RPMI7951 (cell line): ENCODE results near the gene PIGQ. TPM values are rescaled to one million over a fixed set of nuclear protein-coding genes. Genes with fewer than 3 reads are reported as not detected.
A peak's percentile ranks its signal among the peaks of the same experiment; 100 is the strongest.

Source experiments
- DNase-seq: peaks from one replicate; pipeline ENCODE4 v3.0.0-alpha.2; 2012; ENCODE audit warnings: low read depth
- total RNA-seq: library from RNA; depleted of rRNA; stranded (reverse); fragments of >200 nt; shearing (Covaris generic); gene quantifications from 2 replicates; pipeline ENCODE4 v1.2.3, GENCODE V29; 2014

PIGQ gene
- total RNA-seq, 1 experiment from 2014 or later = 16.2 TPM

GRCh38 chr16:555528-556473 lies 14.0 kb upstream of the PIGQ start:
- no peak for DNase-seq

DNA sequence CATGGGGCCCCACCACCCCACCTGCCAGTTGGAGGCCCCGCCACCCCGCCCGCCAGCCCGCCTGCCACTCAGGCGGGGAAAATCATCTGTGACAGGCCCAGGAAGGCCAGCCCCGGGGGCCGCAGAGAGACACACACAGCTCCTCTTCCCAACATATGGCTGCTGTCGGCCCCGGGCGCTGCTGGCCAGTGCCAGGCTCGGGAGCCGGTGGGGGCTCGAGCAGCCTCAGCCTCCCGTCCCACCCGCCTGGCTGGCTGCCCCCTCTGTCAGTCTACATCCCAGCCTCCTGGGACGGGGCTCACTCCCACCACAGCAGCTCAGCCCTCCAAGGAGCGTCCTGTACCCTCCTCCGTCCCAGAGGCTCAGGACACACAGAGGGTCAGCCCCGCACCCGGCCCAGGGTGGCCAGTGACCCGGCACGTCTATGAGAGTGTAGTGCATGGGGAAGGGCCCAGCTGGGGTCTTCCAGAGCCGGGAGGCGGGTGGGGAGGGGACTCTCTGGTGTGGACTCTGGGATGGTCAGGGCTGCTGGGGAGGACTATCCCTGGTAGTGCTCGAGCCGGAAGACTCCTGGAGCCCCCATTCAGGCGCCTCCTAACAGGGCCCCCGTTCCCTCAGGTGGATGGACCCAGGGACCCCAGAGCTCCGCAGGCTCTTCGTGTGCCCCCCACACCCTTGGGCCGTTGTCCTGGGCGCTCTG lies 13.1 kb upstream of the PIGQ start:
- no peak for DNase-seq

DNA sequence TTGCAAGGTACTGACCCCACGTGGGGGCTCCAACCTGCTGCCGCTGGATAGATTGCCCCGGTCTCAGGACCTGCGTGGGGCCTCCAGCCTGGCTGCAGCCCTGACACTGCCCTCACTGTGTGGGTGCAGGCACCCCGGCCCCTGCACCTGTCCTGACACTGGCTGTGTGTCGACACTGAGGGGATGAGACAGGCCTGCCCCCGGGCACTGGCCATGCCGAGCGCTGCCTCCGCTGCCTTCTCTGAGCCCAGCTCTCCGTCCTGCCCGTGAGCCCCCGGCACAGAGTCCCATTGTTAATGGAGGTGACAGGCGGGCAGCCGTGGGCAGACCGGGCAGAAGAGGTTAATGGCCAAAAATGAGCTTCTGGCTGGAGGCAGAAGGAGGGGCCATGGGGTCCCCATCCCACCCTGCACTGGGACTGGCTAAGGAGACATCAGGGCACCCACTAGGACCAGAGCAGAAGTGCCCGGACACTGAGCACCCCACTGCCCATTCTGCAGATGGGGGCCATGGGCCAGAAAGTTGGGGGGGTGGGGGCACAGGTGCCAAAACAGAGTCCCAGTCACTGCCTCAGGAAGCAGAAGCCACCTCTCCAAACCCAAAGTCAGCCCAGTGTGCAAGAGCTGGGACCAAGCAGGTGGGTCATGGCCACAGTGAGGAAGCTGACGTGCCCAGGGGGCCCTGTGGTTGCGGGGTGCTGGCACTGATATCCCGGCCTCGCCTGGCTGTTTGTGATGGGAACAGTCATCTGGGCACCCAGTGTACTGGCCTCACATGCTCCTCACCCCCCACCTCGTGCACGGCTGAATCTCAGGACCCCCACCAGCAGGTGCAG lies 12.1 kb upstream of the PIGQ start:
- DNase-seq = no peak

DNA sequence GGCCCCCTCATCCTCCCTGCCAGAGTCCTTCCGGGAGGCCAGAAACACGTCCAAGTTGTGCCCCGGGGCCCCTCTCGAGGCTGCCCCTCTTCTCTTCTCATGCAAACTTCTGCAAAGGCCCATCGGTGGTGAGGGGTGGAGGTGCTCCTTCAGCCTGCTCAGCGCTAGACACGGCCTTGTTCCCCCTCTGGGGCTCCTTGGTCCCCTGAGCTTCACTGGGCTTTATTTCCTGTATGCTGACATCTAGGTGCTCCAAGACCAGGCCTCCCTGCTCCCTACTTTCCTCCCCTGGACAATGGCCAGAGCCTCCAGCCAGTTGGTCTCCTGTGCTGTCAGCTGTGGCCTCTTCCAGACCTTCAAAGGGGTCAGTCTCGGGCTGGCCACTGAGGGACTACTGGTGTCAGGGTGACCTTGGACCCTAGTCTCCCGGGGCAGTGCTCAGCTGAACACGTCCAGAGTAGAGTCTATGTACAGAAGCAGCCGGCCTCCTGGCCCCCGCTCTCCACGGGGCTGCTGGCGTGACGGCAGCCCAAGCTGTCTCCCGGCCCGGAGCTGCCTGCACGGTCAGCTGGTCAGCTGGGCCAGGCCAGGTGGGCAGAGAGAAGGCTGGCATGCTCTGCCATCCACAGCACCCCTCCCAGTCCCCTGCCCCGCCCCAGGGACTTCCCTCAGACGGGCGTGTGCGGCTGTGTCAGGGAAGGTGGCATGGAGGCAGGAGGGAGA lies 11.3 kb upstream of the PIGQ start:
- no peak for DNase-seq

- DNase-seq = no peak
These were observed 10.8 kb upstream of the PIGQ start for GRCh38 chr16:559021-559380.

DNA sequence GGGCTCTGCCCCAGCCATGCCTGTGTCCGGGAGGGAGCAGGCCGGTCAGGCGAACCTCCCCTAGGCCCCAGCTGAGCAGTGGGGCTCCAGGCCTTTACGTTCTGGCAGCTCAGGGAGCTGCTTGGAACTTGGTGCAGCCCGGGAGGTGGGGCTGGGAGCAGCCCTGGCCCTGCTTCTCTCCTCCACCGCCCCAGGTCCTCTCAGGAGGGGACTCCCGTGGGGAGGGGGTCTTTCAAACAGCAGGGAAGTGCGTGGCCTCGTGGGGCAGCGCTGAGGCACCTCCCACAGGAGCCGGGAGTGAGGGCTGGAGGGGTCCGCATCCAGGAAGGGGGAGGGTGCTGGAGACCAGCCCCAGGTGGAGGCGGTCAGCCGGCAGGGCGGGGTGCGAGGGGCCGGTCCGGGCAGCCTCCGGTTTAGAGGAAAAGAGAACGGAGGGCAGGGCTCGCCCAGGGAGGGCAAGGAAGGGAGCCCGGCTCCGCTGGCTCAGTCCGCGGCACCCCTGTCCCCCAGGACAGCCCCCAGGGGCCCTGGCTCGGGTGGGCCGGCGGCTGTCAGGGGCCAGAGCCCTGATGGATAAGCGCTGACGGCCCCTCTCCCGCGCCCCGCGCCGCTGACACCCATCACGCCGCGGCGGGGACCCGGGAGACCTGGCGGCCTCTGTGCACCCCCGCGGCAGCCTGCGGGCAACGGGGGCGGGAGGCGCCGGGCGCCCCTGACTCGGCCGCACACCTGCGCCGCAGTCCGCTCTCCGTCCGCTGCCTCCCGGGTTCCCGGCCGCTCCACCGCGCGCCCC lies 10.2 kb upstream of the PIGQ start:
- no peak for DNase-seq

DNA sequence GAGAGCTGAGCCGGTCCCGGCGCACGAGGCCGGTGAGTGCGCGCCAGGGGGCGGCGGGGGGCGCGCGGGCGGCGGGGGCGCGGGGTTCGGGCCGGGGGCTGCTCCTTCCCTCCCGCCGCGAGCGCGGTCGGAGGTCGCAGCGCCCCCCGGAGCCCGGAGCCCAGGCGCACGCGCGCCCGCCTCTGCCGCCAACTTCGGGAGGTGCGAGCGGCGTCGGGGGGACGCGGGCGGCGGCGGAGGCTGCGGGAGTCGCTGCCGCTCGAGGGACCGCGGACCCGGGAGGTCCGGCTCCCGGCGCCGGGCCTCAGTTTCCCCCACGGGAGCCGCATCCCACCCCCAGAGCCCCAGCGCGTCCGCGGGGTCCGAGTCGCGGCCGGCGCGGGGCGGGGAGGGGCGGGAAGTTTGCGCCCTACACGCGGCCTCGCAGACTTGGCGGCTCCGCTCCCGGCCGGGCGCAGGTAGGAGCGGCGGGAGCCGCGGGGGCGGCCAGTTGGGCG lies 9.5 kb upstream of the PIGQ start, which contains the start of gene PRR35:
Gene PRR35, plus strand, starts transcription at position 191 of the 497 bp plus-strand sequence. CDS start 2,901 bp downstream, outside the sequence.
- no peak for DNase-seq

DNA sequence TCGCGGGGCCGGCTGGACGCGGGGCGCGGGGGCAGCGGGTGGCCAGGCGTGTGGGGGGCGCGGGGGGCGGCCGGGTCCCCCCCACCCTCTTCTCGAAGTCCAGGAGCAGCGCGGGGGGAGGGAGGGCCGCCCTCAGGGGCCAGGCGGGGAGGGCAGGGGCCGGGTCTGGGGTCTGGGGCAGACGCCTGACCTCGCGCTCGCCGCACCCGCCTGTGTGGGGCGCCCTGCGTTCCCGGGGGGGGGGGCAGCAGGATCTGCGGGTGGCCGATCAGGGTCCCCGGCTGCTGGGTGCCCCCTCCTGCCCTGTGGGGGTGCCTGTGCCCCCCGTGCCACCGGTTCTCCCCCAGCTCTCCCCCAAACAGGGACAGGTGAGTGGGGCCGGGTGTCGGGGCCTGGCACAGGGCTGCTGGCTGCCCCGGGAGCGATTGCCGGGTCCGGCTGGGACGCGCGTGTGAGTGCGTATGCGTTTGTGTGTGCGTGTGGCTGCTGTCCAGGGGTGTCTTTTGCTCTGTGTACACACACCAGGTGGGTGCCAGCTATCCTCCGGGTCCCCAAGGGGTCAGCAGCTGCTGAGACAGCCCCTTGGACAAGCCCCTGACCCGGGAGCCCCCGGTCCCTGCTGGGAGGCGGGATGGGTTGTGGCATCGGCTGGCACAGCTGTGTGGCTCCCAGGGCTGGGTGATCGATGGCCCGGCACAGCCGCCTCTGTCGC lies 8.9 kb upstream of the PIGQ start:
- DNase-seq = no peak

- no peak for DNase-seq
These were observed 8.4 kb upstream of the PIGQ start for GRCh38 chr16:561413-561794.

DNA sequence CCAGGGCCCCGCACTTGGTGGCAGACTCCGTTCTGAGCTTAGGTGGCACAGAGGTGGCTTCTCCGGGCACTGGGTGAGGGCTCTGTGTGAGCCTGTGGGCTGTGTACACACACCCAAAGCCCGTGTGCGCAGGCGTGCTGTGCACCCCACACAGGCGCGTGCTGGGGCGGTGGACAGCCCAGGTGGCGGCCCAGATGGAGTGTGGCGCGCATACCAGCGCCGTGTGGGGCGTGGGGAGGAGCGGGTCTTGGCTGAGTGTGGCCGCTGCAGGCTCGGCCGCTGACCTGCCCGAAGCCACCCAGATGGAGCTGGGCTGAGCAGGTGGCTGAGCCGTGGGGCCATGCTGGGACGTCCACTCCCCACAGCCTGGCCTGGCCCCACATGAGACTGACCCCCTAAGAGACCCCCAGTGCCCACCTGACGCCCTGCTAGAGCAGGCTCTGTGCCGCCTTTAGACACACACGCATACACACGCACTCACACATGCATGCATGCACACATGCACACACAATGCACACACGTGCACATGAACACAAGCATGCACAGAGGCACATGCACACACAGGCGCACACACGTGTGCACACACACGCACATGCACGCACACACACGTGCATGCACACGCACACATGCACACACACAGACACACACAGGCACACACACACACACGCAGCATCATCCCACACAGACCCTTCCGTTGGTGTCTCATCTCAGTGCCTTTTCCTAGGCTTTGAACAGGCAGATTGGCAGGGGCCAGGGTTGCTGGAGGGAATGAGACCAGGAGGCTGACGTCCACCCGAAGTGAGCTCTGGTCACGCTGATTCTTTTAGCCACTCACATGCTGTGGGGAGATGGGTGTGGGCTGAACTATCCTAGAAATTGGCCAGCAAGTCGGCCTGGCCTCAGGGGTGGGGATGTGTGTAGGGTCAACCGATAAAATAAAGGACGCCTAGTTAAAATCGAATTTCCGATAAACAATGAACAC lies 7.5 kb upstream of the PIGQ start:
- DNase-seq = no peak

DNA sequence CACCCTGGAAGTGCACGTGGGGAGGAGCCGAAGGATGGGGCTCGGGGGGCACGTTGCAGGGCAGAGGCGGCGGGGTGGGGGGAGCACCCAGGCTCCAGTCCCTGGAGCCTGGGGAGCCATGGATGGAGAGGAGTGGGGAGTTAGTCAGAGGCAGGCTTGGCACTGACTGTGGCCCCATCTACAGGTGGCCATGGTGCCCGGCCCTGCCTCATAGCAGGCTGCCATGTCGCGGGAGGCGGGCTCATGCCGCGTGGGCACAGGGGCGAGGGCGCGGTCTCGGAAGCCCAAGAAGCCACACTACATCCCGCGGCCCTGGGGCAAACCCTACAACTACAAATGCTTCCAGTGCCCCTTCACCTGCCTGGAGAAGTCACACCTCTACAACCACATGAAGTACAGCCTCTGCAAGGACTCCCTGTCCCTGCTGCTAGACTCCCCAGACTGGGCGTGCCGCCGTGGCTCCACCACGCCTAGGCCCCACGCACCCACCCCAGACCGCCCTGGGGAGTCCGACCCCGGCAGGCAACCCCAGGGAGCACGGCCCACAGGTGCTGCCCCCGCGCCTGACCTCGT lies 6.6 kb upstream of the PIGQ start:
- DNase-seq = no peak

DNA sequence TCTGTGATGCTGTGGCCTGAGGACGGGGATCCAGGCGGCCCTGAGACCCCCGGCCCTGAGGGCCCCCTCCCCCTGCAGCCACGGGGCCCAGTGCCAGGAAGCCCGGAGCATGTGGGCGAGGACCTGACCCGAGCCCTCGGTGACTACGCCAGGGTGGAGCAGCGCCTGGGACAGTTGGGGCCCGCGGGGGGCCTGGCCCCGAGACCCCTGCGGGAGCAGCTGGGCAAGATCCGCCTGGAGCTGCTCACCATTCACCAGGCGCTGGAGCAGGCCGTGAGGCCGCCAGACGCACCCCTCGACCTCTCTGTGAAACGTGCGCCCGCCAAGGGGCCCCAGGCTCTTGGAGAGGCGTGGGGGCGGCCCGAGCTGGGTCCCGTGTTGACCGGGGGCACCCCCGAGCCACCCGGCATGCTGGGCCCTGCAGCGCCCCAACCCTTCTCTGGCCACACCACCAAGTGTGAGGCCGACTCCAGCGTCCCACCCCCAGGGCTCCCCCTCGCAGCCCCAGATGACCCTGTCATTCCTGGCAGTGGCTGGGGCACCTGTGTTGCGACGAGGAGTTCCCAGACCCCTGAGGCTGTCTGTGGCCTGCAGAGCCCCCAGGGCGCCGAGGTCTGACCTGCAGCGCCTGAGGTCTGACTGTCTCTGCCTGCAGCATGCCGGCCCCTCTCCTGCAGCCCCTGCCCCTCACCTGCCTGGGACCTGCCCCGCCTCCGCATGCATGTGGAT lies 4.9 kb upstream of the PIGQ start:
- no peak for DNase-seq

DNA sequence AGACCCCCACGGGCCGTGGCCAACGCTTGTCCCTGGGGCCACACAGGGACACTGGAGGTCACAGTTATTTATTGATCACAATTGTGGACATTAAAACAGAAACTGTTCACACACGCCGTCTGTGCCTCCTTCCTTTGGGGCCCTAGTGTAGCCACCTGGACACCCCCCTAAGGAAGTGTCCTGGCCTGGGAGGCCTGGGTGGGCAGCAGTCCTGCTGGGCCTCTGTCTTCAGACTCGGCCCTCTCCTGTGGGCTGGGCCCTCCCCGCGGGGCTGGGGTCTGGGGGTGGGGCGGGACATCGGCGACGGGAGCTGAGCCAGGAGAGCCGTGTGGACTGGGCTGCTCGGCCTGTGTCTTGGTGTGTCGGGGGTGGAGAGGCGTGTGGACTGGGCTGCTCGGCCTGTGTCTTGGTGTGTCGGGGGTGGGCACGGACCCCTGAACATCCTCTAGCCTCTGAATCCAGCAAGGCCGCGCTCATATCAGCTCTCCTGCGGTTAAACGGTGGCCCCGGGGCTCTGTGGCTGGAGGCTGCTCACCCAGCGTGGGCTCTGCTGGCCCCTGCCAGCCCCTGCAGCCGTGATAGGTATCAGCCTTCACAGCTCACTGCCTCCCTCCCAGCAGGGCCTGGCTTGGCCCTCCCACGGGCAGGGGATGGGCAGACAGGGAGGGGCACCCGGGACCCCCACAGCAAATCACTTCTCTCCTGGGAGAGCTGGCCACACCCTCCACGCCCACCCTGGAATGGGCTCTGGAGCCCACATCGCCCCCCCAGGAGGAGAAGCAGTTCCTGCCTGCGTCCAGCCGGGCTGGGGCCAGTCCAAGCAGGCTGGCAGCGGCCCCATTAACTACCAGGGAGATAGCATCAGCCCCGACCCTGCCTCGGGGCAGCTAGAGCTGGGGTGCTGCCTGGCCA lies 4.1 kb upstream of the PIGQ start:
- DNase-seq = no peak

DNA sequence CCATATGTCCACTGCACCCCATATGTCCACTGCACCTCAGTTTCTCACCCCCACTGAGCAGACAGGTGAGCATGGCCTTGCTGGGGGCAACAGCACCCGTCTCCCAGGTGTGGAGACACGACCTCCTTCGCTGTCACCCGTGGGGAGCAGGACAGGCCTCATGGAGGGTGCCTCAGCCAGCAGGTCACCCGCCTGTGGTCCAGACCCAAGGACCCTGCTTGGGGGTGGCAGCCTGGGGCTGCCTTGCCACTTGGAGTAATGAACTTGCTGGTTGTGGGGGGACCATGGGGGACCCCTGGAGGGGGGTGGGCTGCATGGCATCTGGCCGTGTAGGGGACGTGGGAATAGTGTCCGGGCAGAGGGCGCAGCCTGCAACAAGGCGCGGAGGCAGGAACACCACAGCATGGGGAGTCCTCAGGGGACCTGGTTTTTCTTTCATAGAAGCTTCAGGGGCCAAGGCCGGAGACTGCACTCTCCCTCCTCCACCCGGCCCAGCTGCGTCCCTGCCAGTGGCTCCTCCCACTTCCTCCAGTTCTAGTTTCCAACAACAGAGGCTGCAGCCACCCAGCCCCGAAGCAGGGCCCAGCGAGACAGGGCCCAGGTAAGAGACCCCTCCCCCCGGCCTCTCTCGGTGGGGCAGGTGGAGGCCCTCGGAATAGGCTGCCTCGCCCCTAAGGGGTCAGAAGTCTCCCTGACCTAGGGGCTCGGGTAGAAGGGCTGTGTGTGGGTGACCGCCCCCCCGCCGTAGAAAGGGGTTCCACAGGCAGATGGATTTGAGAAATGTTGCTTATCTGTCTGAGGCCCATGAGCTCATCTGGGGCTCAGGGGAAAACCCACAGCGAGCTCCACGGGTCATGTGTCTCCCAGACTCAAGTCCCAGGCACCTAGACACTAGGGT lies 3.0 kb upstream of the PIGQ start, which contains the start of gene NHLRC4:
Gene NHLRC4, plus strand, starts transcription at position 531 of the 898 bp plus-strand sequence. CDS start 1,043 bp downstream, outside the sequence.
- peak; percentile 39 for DNase-seq
